GM19025 (cell line): Measurements from ENCODE around the gene CCDC43.

Source experiments
- ATAC-seq: cut with Tn5 transposase; IDR thresholded peaks from one replicate; pipeline ENCODE4 v1.9.1; 2021; ENCODE audit warnings: mild to moderate bottlenecking, low read depth, moderate library complexity; ENCODE audit not compliant: unreplicated experiment

CCDC43 gene

GRCh38 chr17:44628243-44629188 is 61.1 kb downstream of the CCDC43 start:
- ATAC-seq = no peak

DNA sequence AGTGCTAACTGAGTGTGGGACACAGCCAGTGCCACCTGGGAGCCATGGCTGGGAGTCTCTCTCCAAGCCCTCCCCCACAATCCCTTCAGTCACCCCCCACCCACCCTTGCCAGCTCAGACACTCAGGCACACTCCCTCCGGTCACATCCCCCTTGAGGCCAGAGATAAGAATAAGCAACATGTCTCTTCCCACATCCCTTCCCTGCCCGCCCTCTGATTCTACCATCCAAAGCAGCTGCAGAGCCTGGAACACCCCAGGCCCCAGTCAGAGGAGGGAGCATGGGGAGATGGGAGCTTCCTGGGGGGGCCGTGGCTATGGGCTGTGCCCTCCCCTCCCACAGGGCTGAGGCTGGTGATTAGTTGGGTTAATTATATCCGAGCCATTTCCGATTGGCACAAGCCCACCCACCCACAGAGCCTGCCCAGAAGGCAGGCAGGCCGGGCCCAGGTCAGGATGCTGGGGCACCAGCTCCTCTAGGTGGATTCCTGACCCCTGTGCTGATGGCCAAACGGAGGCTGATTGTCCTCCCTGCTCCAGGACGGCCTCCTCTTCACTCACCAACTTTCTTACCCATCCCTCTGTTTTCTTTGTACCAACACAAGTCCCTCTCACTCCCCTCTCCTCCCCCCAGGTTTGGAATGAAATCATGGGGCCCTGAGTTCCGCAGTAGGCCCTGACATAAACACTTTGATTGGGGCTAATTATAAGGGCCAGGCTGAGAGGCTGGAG is 61.9 kb downstream of the CCDC43 start:
- no peak for ATAC-seq
